Psoas muscle (tissue), 8 donors: Measurements from ENCODE around the gene TMEM255B. TPM values are rescaled to one million over a fixed set of nuclear protein-coding genes. Genes with fewer than 3 reads are reported as not detected.

Experiments used
- ATAC-seq, 4 donors: fragments of 200-7000 bp; cut with Tn5 transposase; one replicate each; pipeline ENCODE4 v1.9.1; 2020; ENCODE audit warnings: moderate library complexity in 3 of 4, mild to moderate bottlenecking in 2 of 4
- DNase-seq, 2 donors: peaks; one replicate each; pipeline ENCODE4 v3.0.0-alpha.2; 2020
- H3K27ac ChIP-seq: fragments of 200-600 bp; one replicate; pipeline ENCODE4 v1.8.0; 2022
- H3K27me3 ChIP-seq, 3 donors: fragments of 200-600 bp in 1 of 3; one replicate each; pipeline versions ENCODE4 v1.6.1 to v1.8.0; 2013 to 2022; ENCODE audit warnings: low read length in 2 of 3, mild to moderate bottlenecking in 2 of 3, moderate library complexity in 1 of 3; ENCODE audit not compliant: insufficient read depth in 3 of 3
- H3K36me3 ChIP-seq, 2 donors: fragments of 200-600 bp in 1 of 2; one replicate each; pipeline versions ENCODE4 v1.6.1 to v1.8.0; 2013 to 2022; ENCODE audit warnings: low read depth in 1 of 2, mild to moderate bottlenecking in 1 of 2, moderate library complexity in 1 of 2; ENCODE audit not compliant: insufficient read depth in 1 of 2
- H3K4me1 ChIP-seq: fragments of 200-600 bp; one replicate; pipeline ENCODE4 v1.8.0; 2022
- H3K4me3 ChIP-seq: fragments of 200-600 bp; one replicate; pipeline ENCODE4 v1.8.0; 2022; ENCODE audit warnings: mild to moderate bottlenecking
- H3K9me3 ChIP-seq: fragments of 200-600 bp; one replicate; pipeline ENCODE4 v1.8.0; 2022
- CTCF ChIP-seq: fragments of 200-600 bp; IDR thresholded peaks from one replicate; pipeline ENCODE4 v1.8.0; 2022; ENCODE audit warnings: antibody characterized with exemption
- WGBS, 3 donors: extraction: QIAGEN DNeasy Blood & Tissue Kit; methylation state at CpG; one replicate each; pipeline versions ENCODE4 v1.1.6 to v1.1.7; 2013; 5-methylcytosine and 5-hydroxymethylcytosine counted together
- intact Hi-C, 2 donors: fragments of 100-400 bp; cut with DNase I; formaldehyde crosslinking; loops; one replicate each; pipeline versions ENCODE4 v1.11.0 to v1.14.2; 2022
- polyA plus RNA-seq, 3 donors: library from polyadenylated mRNA; stranded (reverse); fragments of 200-250 nt; gene quantifications; one replicate each; pipeline ENCODE4 v1.2.3, GENCODE V29; 2013
- total RNA-seq, 4 donors: library from RNA; stranded (reverse); fragmentation: NEBNext Ultra II Directional in 2 of 4; extraction: Animal tissue kit (Norgen Biotek cat#: 25700) in 2 of 4; gene quantifications; one replicate each; pipeline versions ENCODE4 v1.2.1 to v1.2.4, GENCODE V29; 2021 to 2023
- donor health status: healthy with polysubstance abuse.
- donor health status: DM: no; HTN: no; CAD: no; lungs with moderate emphysema.
- donor health status: Bipolar disorder and iron deficiency.
- donor health status: healthy.
- donor health status: DM: yes; HTN: yes; CAD: no.
- donor health status: DM: no; HTN: no; CAD: no.
- donor health status: DM: no; HTN: no; CAD: no.
- donor health status: DM: yes; HTN: yes; CAD: no.

TMEM255B gene
- total and polyA plus RNA-seq, 7 donors, result 0.45 to 5.1 (median 2.1) TPM

- Histone ChIP-seq H3K4me1 (no peaks in the 10 kb centered on the region), H3K4me3 (no peak overlapping the region), H3K9me3 (no peaks in the 10 kb centered on the region), H3K27ac (no peak overlapping the region), H3K27me3 (peaks cover 0 to 34% (median 9%) of the 10 kb centered on the region in 3 donors), H3K36me3 (no peaks in the 10 kb centered on the region)
- DNase-seq, result no peak
- ATAC-seq, result no peak
- 83 to 88% (median 88%) methylated on average over 11 of the region's 11 CpGs for WGBS, 3 donors
- TF ChIP-seq CTCF, result no peak
- intact Hi-C loops, result no loop called here
Observed at GRCh38 chr13:113762538-113762937, 3.5 kb downstream of the TMEM255B start.

GRCh38 chr13:113763254-113763653, 4.2 kb downstream of the TMEM255B start:
- no peaks in the 10 kb centered on the region for H3K9me3 ChIP-seq
- ATAC-seq, result no peak
- H3K4me1 ChIP-seq, result no peaks in the 10 kb centered on the region
- intact Hi-C loops, result no loop called here
- no peak overlapping the region for H3K4me3 ChIP-seq
- no peak overlapping the region for H3K27ac ChIP-seq
- peaks cover 0 to 38% (median 9%) of the 10 kb centered on the region in 3 donors for H3K27me3 ChIP-seq
- no peak for DNase-seq
- TF ChIP-seq CTCF, result no peak
- H3K36me3 ChIP-seq, result no peaks in the 10 kb centered on the region
- 87 to 91% (median 90%) methylated on average over 13 of the region's 13 CpGs for WGBS, 3 donors

GRCh38 chr13:113763961-113764792, 5.2 kb downstream of the TMEM255B start:
- intact Hi-C loops, result no loop called here
- no peaks in the 10 kb centered on the region for H3K36me3 ChIP-seq
- 91 to 94% (median 94%) methylated on average over 25 of the region's 25 CpGs for WGBS, 3 donors
- ATAC-seq (no peak), DNase-seq (no peak)
- H3K27me3 ChIP-seq, result peaks cover 0 to 30% (median 9%) of the 10 kb centered on the region in 3 donors
- no peak overlapping the region for H3K4me3 ChIP-seq
- no peaks in the 10 kb centered on the region for H3K4me1 ChIP-seq
- H3K27ac ChIP-seq, result no peak overlapping the region
- TF ChIP-seq CTCF, result no peak
- no peaks in the 10 kb centered on the region for H3K9me3 ChIP-seq

GRCh38 chr13:113764793-113765563, 6.0 kb downstream of the TMEM255B start:
- no peak for TF ChIP-seq CTCF
- Histone ChIP-seq H3K4me1 (no peaks in the 10 kb centered on the region), H3K27me3 (peaks cover 0 to 22% (median 9%) of the 10 kb centered on the region in 3 donors), H3K9me3 (no peaks in the 10 kb centered on the region), H3K36me3 (no peaks in the 10 kb centered on the region), H3K4me3 (no peak overlapping the region), H3K27ac (no peak overlapping the region)
- intact Hi-C loops, result no loop called here
- ATAC-seq, result no peak
- no peak for DNase-seq
- WGBS, 3 donors, result 74 to 77% (median 76%) methylated on average over 19 of the region's 19 CpGs
